Stimulated activated CD4-positive, alpha-beta T cell treated with anti-CD3 and anti-CD28 coated beads, Interleukin-4, amount 100 ng/mL, for 24 hours (primary cell): Measurements from ENCODE around the gene COL1A1.
A peak's percentile ranks its signal among the peaks of the same experiment; 100 is the strongest.

Experiments
- DNase-seq: peaks from one replicate; pipeline ENCODE4 v3.0.0-alpha.2; 2020

Gene COL1A1

DNA sequence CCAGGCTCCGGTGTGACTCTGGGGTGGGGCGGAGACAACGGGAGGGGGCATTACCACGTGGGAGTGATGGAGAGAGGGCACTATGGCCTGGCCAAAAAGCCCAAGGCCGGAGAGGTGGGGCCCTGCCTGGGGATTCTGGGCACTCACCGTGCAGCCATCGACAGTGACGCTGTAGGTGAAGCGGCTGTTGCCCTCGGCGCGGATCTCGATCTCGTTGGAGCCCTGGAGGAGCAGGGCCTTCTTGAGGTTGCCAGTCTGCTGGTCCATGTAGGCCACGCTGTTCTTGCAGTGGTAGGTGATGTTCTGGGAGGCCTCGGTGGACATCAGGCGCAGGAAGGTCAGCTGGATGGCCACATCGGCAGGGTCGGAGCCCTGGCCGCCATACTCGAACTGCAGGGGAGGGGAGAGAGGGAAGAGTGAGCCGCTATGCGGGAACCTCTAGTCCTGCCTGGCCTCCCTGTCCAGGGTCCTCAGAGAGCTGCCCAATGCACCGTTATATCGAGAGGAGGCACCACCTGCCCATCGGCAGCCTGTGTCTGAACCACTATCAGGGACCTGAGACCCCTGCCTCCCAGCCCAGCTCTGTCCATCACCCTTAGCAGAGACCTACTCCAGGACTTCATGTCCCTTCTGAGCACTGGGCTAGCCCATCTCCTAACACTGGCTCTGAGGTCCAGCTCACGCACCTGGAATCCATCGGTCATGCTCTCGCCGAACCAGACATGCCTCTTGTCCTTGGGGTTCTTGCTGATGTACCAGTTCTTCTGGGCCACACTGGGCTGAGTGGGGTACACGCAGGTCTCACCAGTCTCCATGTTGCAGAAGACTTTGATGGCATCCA lies 15.6 kb downstream of the COL1A1 start:
- no peak for DNase-seq

DNA sequence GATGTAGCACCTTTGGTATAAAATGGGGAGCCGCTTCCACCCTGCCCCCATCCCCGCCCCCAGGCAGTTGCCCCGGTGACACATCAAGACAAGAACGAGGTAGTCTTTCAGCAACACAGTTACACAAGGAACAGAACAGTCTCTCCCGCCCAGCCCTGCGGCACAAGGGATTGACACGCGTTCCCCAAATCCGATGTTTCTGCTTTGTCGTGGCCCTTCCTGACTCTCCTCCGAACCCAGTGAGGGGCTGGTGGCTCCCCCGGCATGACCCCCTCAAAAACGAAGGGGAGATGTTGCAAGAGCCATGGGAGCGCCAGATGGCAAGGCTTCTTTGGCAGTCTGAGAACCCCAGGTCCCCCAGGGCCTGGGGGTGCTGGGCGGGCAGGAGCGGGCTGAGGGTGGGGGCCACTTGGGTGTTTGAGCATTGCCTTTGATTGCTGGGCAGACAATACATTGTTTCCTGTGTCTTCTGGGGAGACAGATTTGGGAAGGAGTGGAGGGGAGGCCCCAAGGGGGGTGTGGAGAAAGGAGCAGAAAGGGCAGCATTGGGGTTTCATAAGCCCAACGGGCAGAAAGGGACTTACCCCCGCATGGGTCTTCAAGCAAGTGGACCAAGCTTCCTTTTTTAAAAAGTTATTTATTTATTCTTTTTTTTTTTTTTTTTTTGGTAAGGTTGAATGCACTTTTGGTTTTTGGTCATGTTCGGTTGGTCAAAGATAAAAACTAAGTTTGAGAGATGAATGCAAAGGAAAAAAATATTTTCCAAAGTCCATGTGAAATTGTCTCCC lies 16.6 kb downstream of the COL1A1 start:
- no peak for DNase-seq

DNA sequence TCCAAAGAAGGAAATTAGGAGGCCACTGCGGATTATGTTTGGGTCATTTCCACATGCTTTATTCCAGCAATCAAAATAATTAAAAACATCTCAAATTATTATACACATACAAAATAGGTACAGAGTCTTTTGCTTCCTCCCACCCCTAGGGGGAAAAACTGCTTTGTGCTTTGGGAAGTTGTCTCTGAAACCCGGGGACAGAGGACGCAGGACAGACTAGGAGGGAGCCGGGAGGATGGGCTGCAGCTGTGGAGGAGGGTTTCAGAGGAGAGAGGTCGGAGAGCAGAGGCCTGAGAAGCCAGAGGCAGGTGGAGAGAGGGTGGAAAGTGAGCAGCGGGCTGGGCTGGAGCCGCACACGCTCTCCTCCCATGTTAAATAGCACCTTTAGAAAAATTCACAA lies 17.4 kb downstream of the COL1A1 start:
- DNase-seq: no peak

DNA sequence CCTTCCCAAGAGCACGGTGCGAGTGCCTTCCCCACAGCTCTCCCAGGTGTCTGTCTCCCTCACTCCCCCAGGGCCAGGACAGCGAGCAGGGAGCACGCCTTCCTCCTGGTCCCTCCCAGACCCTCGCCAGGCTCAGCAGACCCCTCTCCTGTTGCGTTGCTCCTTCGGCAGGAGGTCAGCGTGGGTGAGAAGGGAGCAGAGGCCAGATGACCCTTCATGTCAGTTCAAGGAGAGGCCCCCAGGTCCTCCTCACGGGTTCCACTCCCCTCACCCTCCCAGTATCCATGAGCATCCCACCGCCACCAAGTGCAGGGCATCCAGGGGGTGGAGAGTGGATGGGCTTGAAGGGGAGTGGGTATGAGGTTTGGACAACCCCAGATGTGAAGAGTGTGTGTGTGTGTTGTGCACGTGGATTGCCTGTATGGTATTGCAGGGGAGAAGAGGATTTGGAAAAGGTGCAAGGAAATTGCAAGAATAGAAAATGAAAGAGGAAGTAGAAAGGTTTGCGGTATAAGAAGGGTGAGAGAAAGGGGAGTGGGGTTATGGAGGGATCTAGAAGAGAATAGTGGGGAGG lies 17.9 kb downstream of the COL1A1 start:
- no peak for DNase-seq

DNA sequence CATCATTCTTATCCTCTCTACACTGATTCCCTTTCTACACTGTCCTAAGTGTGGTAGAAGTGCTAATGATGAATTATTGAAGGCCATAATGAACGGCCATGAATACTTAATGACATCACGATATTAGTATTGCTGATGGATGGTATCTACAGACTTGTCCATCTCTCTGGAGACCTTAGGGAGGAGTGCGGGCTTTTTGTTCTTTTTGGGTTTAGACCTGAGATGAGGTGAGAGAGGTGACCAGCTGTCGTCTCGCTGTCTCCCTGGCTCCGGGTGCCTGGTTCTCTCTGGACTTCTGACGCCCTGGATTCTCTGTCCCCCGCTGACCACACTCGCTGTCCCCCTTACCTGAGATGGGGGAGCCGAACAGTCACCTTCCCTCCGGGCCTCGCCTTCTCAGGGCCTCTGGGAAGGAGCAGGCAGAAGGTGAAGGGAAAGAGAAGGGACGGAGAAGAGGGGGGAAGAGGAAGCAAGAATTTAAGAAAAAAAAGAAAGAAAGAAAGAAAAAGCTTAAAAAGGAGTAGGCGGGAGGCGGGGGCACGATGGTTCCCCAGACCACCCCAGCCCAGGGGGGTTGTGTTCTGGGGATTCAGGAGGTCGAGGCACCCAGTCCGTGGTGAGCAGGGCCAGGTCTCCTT lies 18.5 kb downstream of the COL1A1 start:
- DNase-seq: no peak

- no peak for DNase-seq
Observed at GRCh38 chr17:50181591-50182560, 19.6 kb downstream of the COL1A1 start.

DNA sequence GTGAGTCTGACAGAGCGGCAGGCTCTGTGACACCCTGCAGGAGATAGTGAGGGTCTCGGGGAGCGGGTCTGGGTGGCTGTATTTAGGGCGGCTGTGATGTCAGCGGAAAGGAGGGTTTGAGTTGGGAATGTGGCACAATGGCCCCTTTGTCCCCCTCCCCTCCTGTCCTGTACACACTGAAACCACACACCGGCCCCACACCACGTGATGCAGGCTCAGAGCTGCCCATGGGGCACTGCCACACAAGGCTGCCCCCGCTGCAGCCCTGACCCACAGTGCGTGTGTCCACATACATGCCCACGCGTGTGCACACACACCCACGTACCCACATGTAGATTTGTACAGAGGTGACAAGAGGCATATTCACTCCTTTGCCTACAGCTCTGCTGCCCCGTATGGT lies 20.3 kb downstream of the COL1A1 start:
- DNase-seq: no peak

GRCh38 chr17:50180620-50181019 lies 20.8 kb downstream of the COL1A1 start:
- no peak for DNase-seq

DNA sequence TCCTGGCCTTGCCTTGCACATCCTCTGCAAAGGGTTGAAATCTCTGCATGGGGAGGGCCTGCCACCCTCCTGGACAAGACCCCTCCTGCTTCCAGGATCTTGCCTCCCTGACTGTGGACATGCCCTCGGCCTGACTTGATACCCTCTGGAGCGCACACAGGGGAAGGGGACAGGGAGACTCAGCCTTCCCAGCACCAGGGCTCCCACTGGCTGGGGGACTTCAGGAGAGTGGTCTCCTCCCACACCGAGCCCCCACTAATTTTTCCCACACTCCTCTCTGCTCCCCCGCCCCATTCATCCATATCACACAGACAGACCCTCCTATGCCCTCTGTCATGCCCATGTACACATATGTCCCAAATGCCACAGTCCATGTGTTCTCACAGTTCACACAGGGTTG lies 21.3 kb downstream of the COL1A1 start:
- no peak for DNase-seq

DNA sequence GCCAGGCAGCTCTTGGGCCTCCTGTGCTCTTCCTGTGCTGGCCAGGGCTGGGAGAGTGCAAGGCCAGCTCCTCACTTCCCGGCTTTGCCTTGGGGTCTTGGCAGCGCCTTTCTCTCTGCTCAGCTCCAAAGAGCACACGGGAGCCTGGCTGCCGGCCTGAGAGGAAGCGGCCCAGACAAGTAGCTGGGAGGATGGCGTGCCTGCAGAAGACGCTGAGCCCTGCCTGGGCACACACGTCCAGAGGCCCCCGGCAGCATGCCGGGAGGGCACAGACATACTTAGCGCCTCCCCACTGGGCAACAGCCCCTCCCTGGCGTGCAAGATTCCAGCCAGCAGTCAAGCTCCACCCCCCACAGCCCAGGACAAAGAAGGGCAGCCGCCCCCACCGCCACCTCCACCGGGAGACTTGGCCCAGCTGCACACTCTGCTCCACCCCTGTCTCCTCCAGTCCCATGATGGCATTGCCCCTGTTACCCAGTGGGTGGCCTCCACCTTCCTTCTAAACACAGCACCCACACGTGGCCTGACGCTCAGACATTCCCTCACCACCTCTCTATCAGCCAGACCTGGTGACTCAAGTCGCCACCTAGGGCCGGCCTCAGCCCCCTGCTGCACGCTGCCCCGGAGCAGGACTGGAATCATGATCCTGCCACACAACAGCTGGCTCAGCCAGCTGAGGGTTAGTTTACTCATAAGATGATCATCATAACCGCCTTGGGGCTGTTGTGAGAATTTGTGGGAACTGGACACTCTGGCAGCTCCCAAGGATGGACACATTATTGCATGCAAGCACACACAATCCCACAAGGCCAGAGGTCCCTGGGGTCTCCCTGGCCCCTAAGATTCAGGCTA lies 23.2 kb downstream of the COL1A1 start:
- peak; percentile 44 for DNase-seq

DNA sequence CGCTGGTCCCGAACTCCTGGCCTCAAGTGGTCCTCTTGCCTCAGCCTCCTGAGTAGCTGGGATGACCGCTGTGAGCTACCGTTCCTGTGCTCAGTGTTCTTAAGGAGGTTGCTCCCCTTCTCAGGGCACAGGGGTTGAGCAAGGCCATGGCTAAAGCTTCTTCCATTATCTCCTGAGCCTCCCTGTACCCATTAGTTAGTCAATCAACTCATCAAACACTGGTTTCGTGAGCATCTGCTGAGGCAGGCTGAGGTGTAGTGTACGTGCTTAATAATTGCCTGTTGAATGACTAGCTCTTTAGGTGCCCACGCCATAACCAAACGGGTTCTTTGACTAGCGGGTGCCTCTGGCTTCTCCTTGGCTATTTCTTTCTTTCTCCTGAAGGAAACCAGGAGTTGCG lies 24.0 kb downstream of the COL1A1 start:
- no peak for DNase-seq

DNA sequence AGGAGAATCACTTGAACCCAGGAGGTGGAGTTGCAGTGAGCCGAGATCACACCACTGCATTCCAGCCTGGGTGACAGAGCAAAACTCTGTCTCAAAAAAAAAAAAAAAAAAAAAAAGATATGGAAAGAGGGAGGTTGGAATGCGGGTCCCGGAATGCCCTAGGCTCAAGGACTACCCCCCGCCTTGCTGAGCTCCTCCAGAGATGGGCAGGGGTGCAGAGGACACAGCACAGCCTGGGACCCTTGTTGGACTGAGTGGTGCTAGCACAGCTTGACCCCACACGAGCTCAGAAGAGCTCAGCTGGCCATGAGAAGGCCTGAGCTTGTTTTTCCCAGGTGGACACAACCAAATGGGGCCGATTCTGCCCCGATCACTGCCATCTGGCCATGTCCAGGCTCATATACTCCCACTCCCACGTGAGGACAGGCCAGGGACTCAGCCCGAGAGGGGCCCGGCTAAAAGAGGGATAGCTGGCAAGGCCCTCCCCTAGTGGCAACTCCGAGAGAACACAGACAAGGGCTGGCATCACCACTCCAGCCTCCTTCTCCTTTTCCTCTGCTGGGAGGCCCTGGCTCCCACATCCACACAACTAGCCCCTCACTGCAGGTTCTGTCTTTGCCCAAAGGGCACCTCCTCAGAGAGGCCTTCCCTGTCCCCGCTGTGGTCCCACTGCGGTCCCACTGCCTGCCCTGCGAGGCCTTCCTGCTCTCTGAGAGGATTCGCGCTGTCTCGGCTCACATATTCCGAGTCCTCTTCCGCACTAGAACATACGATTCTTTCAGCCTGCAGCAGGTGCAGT lies 24.7 kb downstream of the COL1A1 start:
- DNase-seq: no peak

DNA sequence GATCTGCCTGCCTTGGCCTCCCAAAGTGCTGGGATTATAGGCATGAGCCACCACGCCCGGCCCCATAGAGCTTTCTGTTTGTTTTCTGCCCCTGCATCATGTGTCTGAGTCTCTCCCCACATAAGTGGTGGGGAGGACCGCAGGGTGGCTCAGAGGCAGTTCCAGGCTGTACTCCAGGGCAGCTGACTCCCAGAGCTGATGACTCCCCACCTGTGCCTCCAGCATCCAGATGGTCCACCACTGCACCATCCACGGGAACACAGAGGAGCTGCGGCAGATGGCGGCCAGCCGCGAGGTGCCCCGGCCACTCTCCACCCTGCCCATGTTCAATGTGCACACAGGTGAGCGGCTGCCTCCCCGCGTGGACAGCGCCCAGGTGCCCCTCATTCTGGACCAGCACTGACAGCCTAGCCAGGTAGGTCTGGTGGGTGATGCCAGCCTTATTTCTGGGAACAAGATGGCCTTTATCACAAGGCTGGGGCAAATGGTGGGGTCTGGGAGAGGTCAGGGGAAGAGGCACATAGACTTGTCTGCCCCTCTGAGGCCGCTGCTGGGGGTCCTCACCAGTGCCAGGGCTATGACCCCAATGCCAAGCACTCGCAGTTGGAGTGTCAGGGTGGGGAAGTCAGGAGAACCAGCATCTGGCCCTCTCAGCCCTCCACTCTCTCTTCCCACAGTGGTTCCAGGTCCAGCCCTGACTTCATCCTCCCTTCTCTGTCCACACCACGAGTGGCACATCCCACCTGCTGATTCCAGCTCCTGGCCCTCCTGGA lies 26.2 kb downstream of the COL1A1 start:
- DNase-seq: no peak

DNA sequence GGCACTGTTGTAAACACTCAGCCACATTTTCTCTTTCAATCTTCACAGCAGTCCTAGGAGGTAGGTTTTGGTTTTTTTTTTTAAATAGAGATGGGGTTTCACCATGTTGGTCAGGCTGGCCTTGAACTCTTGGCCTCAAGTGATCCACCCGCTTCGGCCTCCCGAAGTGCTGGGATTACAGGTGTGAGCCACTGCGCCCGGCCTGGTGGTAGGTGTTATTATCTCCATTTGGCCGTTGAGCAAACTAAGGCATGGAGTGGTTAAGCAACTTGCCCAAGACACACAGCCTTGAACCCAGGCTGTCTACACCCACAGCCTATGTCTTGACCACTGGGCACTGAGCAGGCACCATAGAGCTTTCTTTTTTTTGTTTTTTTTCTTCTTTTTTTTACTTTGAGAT lies 27.0 kb downstream of the COL1A1 start:
- DNase-seq: no peak

- DNase-seq: no peak
Observed at GRCh38 chr17:50173335-50173941, 28.0 kb downstream of the COL1A1 start.

DNA sequence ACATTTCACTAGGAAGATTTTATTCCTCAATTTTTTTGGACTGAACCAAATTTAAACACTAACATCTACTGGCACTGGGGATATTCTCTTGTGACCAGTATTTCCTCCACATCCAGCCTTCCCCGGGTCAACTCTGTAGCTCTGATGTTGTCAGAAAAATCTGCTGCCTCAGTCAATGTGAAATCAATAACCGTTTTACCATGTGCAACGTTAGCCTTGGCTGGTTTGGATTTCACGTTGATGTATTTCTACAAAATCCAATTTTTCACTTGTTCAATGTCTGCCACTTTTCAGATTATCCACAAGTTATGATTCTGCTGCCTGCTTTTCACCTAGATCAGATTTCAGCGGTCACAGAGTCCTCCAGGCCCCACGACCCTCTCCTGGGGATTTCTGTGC lies 28.5 kb downstream of the COL1A1 start:
- DNase-seq: no peak

- no peak for DNase-seq
Observed at GRCh38 chr17:50172130-50172529, 29.3 kb downstream of the COL1A1 start.

GRCh38 chr17:50171371-50172071 lies 29.9 kb downstream of the COL1A1 start:
- no peak for DNase-seq
